ENCODE measurements around the gene AUTS2.

AUTS2 gene

DNA sequence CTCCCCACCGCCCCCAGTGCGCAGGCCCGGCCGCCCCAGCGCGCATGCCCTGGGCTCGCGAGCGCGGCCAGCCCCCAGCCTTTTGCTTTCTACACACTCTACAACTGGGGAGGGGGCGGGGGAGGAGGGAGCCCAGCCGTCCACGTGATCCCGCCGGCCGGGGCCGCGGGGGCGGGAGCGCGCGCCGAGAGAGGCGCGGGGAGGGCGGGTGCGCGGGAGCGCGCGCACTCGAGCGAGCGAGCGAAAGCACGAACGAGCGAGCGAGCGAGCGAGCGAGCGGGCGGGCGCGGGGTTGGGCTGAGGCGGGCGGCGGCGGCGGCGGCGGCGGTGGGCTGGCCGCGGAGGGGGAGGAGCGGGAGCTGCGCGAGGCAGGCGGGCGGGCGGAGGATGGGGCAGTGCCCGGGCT is at the start of gene AUTS2:
TSS of gene AUTS2 (plus strand) at position 395 of the 406 bp plus-strand sequence. CDS start 1,179 bp downstream, outside the sequence.
- peak; percentile 98 for DNase-seq

DNA sequence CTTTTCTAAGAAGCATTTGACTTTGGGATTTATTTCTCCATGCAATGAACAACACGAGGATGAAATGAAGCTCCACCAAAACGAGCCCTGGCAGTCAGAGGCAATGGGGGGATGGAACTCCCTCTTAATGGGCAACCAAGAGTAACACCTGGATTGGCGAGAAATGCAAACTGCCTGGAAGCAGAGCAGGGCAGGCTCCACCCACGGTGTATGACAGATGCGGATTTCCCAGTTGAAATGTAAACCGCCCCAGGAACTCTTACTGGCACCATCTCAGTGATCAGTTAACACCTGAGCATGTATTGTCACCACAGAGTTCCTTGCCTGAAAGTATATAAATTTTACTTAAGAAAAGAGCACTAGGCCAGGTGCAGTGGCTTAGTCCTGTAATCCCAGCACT is 47.3 kb upstream of the AUTS2 start:
- DNase-seq, result no peak

DNA sequence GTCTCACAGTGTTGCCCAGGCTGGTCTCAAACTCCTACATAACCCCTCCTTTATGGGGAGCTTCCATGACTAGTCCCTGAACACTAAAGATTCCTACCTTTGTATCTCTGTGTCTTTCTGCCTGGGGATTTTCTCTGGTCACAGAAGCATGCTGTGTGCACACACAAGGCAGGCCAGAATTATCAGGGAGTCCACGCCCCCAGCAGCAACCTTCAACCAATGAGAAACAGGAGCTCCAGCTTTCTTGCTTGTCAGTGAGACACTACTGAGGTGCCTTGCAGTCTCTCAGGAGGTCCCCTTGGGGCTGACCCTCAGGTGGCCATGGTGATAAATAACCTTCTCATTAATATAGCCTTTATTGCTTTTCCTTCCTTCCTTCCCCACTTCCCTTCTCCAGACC is 45.1 kb upstream of the AUTS2 start:
- DNase-seq, result no peak

DNA sequence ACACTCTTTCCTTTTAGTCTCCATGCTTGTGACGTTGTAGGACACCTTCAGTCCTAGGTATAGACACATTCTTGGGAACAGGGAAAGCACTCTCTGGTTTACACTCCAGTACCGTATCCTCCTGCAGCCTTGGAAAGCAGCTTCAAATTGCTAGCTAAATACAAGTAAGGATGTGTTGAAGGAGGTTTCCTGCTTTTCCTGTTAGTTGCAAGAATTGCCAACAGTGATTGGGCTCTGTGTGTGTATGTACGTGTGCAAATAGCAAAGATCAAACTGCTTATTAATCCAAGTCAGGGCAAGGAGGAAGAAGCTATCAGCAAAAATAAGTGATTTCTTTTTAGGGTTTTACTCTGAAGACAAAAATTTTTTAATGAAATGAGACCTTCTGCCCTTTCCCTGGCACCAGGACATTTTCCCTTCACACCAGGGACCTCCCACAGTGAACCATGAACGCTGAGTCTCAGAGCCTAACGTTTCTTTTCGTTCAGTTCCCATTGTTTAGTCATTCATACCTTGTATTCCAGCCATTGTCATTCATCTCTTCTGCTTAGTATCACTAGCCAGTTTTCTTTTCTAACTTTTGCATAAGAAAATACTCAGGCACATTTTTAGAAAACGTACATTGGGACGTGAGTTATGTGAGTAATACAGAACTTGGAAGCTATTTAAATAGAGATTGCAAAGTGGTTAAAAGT is 36.9 kb upstream of the AUTS2 start:
- no peak for DNase-seq

DNA sequence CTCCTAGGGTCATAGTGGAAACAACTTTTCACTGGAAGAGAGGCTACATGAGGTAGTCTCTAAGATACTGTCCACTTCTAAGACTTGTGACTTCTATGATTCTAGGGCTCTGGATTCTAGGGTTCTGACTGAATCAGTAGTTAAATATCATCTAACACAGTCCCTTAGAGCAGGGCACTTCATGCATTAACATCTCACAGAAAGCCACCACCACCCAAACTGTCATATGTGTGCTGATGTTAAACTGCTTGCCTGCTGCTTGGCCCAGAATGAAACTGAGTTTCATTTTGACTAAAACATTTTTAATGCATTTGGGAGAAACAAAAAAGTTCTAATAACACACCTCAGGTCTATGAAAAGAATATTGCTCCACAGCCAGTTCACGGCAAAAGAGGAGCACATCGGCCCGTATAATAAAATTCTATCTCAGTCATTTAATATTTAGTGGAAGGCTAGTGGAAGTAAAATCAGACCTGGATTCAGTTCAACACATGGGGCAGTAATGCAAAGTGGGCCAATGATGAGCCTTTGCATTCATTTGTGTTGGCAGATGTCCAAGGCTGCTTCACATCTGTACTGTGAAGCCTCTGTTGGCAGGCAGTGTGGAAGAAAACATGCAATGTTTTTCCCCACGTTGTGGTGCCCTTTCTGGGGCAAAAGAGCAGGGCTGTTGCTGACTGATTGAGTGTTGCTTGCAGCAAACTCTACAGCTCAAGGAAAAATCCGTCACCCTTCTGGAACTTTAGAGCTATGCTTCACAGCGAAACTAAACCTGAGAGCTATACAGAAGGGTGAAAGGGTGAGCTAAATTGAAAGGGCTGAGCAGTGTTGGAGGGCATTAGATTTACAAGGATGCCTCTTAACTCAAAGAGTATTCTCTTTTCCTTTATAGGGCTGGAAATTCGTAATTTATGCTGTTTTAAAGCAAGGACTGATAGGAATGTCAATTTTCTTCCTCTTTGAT is 33.5 kb upstream of the AUTS2 start:
- DNase-seq, result peak; percentile 77

DNA sequence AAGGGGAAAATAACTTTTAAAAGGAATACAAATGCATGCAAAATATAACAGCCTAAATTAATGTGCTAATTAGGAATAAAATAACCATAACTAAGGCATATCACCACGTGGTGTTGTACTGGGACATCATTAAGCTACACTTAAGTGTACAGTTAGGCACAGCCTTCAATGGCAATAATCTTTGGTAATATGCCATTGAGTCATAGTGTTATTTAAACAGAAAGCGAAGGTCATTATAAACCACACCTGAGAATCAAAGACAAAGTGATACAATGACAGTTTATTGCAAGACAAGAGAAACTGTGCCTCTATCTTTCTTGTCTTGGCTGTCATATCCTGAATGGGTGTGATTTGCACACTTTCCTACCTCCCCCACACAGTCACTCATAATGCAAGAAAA is 30.5 kb upstream of the AUTS2 start:
- DNase-seq, result no peak

DNA sequence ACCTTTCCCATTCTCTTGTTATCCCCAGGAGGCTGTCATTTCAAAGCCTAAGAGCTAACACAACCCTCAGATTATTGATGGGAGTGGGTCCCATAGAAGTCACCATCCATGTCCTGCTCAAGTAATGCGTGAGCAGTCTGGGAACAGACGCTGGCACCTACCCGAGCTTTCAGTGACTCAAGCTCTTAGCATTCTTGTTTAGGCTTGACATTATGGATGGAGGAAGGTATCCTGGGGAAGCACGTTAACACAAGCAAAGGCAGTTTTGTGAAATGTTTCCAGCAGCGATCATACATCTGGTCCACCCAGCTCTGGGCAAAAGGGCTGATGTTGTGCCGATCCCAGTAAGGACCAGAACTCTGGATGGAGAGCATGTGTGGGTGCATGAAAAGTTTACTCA is 30.0 kb upstream of the AUTS2 start:
- no peak for DNase-seq

DNA sequence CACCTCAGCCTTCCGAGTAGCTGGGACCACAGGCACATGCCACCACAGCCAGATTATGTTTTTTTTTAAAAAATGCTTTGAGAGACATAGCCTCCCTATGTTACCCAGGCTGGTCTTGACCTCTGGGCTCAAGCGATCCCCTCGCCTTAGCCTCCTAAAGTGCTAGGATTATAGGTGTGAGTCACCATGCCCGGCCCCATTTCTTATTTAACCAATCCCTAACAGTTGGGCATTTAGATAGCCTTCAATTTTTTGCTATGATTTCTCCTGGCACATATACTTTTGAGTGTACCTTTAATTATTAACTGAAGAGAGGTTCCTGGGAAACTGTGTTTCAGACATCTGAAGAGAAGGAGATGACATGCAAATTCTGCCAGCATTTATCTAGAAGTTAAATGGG is 22.6 kb upstream of the AUTS2 start:
- no peak for DNase-seq

DNA sequence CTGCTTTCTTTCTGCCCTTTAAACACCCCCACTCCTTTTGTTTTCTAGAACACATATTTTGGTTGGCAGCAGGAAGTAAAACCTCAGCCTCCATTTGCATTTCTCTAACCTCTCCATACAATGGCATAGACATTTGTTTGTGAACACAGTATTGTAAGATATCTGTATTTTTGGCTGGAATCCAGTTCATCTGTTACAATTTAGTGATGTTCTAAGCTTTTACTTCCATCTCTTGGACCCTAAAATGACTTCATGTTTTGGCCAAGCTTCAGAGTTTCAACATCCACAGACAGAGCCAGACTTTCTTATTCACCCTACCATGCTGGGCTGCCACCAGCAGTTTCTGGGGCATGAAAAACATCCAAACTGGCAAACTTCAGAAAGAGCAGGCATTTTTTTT is 21.1 kb upstream of the AUTS2 start:
- DNase-seq, result no peak

DNA sequence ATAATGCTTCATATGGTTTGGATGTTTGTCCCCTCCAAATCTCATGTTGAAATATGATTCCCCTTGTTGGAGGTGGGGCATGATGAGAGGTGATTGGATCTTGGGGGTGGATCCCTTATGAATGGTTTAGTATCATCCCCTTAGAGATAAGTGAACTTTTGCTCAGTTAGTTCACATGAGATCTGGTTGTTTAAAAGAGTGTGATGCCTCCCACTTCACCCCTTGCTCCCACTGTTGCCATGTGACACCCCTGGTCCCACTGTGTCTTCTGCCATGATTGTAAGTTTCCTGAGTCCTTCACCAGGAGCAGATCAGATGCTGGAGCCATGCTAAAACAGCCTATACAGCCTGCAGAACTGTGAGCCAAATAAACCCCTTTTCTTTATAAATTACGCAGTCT is 13.1 kb upstream of the AUTS2 start:
- DNase-seq, result no peak

DNA sequence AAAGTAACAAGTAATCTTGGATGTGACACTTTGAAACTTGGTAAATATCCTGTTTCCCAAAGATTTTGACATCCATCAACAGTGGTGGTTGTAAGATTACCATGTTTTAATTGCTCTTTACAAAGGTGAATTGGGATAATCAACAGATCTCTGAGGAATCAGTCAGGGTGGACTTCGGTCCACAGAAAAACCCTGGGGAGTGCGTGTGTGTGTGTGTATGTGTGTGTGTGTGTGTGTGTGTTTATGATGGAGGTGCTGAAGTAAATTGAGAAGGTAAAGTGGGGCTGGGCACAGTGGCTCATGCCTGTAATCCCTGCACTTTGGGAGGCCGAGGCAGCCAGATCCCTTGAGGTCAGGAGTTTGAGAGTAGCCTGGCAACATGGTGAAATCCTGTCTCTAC is 12.0 kb upstream of the AUTS2 start:
- DNase-seq, result no peak

DNA sequence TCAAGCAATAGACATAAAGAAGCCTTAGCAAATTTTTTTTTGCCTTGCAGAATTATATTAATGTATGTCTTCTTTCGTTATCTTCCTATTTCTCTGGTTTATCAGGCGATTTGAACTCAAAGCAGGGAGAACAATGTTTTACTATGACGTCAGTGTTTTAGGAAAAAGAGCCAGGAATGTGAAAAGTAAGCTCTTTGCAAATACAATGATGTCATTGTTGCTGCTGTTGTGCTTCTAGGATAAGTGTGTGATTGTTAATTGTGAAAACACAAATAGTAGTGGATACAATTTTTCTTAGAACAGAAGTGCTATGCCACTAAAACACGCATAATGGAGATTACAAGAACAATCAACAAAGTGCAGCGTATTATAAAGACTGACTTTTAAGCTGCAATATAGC is 9.5 kb upstream of the AUTS2 start:
- DNase-seq, result no peak

DNA sequence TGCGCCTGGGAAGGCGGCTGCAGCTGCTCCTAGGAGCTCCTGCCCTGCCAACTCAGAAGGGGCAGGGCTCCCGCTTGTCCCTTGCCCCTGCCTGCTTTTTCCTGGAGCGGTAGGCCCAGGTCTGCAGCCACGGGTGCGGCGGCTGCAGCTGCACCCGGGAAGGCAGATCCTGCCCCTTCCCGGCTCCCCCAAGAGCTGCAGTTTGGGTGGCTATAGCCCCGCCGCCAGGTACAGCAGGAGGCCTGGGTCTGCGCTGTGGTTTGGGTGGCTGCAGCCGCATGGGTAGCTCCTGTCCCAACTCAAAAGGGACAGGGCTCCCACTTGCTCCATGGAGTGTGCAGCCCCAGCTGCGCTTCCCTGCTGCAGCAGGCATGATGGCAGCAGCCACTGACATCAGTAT is 6.5 kb upstream of the AUTS2 start:
- no peak for DNase-seq

DNA sequence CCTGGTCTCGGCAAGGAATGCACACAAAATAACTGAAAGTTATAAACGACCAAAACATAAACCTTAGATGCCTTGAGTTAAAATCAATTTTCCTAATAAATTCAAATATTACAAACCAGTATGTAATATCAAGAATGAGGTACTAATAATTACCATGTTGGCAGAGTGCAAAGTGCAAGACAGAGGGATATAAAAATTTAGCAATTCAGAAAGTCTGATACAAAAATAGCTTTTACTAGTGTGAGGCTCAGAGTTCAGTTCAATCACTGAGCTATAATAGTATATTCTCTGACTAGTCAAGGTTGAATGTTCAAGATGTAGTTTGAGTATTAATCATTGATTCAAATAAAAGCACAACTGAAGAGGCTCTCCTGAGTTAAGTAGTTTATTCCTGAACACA is 4.8 kb upstream of the AUTS2 start:
- DNase-seq, result no peak

DNA sequence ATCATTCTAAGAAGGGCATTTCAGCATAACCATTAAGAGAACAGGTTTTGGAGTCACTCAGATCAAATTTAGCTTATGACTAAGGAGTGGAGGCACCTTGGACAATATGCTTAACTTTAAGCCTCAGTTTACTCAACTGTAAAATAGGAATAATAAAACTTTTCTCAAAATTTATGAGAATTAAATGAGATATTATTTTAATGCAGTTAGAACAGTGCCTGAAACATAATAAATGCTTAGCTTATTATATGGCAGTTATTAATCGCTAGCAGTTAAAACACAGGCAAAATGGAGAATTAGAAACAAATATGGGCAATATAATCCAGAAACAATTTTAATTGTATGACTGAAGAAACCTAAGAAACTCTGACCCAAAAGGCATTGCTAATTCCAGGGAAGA is 2.9 kb upstream of the AUTS2 start:
- no peak for DNase-seq

DNA sequence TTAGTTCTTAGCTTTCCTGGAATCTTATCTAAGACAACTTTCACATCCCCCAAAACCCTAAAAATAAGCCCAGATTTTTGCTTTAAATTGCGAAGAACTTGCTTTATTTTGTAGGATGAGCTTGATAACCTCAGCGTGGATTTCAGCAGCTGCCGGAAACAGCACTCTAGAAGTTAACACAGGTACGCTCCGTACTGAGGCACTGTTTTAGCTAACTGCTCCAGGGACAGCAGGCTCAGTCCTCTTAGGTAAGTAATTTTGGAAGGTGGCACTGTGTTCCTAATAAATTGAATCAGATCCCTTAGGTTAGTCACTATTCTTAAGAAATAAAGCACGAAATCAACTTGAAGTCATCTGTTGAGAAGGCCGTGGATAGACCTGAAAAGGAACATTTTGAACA is 2.2 kb upstream of the AUTS2 start:
- no peak for DNase-seq

DNA sequence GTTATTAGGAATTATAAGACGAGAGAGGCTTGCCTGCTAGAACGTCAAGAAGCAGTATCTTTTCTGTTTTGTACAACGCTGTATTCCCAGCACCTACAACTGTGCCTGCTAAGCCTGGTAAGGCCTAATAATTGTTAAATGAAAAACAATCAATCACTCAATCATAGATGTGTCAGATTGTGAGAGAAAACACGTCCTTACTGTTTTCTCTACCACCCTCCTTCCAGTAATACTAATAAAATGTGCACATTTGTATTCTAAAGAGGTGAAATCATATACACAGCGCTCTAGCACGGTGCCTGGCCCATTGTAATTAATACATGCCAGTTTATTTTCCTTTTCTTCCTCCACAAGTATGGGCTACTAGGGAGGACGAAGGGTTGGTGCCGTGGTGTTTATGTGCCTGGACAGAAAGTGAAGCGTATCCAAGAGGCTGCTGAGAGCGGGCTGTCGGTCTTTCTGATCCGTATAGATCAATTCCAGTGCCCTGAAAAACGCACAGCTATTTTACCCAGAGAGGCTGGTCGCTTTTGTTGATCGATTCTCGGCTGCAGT is 1.5 kb upstream of the AUTS2 start:
- DNase-seq, result no peak

DNA sequence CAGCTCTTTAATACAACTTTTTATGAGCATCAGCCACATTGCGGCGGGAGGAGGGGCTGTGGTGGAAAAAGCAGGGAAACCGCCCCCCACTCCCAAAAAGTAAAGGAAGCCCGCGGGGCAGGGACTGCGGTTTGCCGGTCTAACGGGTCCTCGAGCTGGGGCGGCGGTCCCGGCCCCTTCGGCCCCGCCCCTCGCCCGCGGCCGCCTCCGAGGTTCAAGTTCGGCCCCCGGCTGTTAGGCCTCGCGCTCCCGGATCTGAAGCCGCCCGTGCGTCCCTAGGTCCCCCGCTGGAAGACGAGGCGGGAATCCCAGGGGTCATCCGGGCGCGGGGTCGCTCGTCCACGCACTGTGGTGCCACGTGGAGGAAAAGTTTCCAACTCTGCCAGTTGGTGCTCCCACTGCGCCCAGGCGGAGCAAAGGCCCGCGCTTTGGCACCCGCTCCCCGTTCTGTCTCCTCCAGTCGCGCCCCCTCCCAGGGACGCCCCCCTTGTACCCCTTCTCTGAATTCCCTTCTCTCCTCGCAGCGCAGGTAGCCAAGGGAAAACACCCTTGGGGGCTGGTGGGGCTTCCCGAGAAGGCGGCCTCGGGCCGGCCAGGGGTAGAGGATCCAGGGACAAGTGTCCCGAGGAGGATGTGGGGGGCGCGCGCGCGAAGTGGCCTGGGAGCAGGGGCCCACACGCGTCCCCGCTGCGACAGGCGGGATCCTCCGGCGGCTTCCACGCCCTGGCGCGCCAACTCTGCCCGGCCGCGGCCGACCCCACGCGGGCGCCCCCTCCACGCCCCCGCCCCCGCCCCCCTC is 798 bp upstream of the AUTS2 start:
- DNase-seq, result peak; percentile 77

DNA sequence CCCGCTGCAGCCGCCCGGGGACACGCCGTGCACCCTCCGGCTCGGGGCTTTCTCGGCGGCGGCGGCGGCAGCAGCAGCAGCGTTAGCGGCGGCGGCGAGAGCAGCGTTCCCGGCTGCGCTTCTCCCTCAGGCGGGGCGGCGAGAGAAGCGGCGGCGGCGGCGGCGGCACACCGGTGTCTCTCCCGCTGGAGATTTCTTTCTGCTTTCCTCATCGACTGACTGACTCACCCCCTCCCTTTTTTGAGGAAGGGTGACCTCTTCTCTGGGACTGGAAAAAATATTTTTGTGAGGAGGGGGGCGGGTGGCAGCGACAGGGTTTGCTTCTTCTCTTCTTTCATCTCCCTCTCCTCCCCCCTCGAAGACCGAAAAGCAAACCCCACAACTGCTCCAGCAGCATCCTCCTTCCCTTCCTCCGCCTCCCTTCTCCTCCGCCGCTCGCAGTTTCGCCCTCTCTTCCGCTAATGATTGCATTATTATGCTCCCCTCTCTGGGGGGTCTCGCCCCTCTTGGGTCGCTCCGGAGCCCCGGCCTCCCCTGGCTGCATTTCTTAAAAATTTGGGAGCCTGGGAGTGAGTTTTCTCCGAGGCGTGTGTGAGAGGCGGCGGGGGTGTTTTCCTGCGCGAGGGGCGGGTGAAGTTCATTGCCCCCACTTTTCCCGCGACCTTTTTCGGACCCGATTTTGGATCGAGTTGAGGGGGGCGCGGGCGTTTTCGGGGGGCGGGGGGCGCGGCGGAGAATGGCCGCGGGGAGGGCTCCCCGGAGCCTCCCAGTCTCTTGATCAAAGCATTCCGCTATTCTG is 411 bp downstream of the AUTS2 start:
- no peak for DNase-seq

DNA sequence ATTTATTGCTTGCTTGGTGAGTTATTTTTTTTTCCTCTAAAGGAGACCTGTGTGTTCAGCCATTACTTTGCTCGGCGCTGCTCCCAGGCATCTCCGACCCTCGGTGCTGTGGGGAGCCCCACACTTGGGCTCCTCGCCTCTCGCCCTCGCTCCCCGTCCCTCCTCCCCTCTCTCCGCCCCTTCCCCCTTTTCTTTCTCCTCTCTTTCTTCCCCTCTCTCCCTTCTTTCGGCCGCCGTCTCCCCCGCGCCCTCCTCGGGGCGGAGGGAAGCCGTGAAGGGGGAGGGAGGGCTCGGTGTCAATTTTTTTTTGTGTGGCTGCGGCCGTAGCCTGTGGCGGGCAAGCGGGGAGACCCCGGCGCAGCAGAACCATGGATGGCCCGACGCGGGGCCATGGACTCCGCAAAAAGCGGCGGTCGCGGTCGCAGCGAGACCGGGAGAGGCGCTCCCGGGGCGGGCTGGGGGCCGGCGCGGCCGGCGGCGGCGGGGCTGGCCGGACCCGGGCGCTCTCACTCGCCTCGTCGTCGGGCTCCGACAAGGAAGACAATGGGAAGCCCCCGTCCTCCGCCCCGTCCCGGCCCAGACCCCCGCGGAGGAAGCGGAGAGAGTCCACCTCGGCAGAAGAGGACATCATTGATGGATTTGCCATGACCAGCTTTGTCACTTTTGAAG is 1.1 kb downstream of the AUTS2 start:
- DNase-seq, result peak; percentile 57

DNA sequence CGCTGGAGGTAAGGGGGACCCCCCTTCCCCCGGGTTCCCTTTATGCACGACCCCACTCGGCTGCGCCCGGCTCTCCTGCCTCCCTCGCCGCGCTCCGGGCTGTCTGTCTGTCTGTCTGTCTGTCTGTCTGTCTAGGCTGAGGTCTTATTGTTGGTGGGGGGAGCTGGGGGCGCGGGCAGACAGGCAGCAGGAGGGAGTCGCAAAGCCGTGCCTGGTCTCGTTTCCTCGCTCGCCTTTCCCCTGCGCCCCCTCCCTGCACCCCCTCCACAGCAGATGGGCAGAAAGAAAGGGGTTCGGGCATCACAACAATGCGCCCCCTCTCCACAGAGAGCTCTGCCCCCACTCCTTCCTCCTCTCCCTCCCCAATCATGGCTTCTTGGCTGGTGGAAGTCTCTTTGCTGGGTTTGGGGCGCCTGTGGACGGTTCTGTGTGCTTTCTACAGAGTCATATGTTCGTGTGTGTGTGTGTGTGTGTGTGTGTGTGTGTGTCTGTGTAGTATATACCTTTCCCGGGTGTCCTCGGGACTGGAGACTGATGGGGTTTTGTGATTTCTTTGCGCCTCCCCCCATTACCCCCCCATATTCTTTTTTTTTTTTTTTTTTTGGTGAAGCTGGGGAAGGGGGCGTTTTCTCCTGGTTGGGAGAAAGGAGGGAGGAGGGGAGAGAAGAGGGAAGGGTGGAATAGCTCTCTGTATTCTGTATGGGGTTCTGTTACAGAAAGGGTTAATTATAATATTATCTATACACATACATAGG is 1.9 kb downstream of the AUTS2 start:
- peak; percentile 54 for DNase-seq

Data from left hindlimb (tissue), 1 donor.